Right ventricle myocardium superior (tissue), 1 donor: Measurements from ENCODE around the gene TLE6. TPM values are rescaled to one million over a fixed set of nuclear protein-coding genes. Genes with fewer than 3 reads are reported as not detected.
"Not testable (repeated sequence)": the region's sequence is repeated elsewhere in the genome, so short reads cannot be mapped to it uniquely, and the experiment has no call there.

Experiments used
- ATAC-seq: fragments of 200-7000 bp; cut with Tn5 transposase; one replicate; pipeline ENCODE4 v1.9.1; 2020; ENCODE audit warnings: mild to moderate bottlenecking; ENCODE audit not compliant: poor library complexity
- DNase-seq: peaks from one replicate; pipeline ENCODE4 v3.0.0-alpha.2; 2020
- intact Hi-C: fragments of 100-400 bp; cut with DNase I; formaldehyde crosslinking; loops from one replicate; pipeline ENCODE4 v1.11.2; 2022
- total RNA-seq: library from RNA; stranded (reverse); fragmentation: NEBNext Ultra II Directional; extraction: Animal tissue kit (Norgen Biotek cat#: 25700); gene quantifications from one replicate; pipeline ENCODE4 v1.2.1, GENCODE V29; 2021
- donor health status: DM: no; HTN: yes; CAD: no; lungs with severe emphysema.

The TLE6 gene
- total RNA-seq, 1 donor from 2014 or later: 0.70 TPM

DNA sequence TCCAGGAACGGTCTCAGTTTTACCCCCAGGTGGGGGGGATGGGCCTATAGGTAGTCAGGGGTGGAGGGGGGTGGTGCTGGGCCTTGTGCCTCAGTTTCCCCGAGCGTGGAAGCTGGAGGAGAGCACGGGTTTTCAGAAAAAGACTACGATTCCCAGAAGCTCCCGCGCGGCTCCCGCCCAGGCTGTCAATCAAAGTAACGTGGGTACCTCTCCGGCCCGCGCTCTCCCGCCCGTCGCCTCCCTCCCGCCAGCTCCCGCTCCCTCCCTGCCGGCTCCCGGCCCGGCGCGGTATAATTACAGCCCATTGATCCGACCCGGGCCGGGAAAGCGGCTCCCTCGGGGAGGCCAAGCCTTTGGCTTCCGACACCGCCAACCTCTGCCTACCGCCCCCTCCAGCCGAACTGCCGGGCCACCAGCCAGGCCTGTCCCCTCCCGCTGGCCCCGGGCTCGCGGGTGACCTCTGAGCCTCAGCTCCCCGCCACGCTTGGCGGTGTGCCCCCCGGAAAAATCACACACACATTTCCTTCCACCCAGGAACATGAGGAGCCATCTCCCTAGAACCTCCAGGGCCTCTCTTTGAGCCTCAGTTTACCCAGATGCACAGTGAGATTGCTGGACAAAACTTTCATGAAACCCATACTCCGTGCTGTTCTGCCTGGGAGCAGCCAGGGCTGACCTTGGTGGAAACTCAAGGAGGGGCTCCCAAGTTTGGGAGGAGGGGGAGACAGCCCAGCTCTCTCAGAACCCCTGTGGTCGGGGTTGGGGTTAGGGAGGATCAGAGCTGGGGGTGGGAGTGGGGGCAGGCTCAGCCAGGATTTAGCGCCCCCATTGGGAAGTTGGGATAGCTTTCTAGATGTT is 59.0 kb downstream of the TLE6 start:
- intact Hi-C loops: no loop called here
- DNase-seq: peak; percentile 97
- ATAC-seq: peak; percentile 93

DNA sequence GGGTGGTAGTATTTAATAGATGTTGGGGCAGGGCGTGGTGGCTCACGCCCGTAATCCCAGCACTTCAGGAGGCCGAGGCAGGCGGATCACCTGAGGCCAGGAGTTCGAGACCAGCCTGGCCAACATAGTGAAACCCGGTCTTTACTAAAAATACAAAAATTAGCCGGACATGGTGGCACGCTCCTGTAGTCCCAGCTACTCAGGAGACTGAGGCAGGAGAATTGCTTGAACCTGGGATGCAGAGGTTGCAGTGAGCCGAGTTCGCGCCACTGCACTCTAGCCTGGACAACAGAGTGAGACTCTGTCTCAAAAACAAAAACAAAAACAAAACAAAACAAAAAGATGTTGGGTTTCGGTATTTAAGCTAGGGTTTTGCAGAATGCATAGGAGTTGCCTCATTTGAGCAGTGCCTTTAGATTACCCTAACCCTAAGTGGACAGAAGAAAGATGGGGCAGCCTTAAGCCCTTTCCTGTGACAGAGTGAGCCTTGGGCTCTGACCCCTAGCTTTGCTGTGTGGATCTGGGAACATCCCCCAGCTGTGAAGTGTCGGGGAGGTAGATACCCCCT is 59.7 kb downstream of the TLE6 start:
- ATAC-seq, DNase-seq, intact Hi-C loops: not testable (repeated sequence)

DNA sequence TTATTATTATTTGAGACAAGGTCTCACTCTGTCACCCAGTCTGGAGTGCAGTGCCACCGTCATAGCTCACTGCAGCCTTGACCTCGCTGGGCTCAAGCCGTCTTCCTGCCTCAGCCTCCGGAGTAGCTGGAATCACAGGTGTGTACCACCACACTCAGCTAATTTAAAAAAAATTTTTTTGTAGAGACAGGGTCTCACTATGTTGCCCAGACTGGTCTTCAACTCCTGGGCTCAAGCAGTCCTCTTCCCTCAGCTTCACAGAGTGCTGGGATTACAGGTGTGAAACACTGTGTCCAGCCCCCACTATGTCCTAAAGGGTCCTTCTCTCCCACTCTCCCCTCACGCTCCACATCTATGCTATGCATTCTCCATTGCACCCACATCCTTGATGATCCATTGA is 60.9 kb downstream of the TLE6 start:
- DNase-seq (no peak), ATAC-seq (no peak)
- intact Hi-C loops: no loop called here

DNA sequence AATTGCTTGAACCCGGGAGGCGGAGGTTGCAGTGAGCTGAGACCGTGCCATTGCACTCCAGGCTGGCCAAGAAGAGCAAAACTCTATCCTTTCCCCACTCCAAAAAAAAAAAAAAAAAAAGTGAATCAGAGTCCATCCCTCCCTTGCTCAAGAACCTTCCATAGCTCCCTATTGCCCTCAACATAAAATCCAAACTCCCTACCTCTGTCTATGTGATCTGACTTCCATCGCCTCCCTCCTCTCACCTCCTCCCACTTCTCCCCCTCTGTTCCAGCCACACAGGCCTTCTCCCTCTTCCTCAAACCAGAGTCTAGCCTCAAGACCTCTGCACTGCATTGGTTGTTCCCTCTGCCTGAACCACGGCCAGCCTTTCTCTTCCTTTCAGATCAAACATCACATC is 61.8 kb downstream of the TLE6 start:
- intact Hi-C loops: no loop called here
- DNase-seq (no peak), ATAC-seq (no peak)

DNA sequence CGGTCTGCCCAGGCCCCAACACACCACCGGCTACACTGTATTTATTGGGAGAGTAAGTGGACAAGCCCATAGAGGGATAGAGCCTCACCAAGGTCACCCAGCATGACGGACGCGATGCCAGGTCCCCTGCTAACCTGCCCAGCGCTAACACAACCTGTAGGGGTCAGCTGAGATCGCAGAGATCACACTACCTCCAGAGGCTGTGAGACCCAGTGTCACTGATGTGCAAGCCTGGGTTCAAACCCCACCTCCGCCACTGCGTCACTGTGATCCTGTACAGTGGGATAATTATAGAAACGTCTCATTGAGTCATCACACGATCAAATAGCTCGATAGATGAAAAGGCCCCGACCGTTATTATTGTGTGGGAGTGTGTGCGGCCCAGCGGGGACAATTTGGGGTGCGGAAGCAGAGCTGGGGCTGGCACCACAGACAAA is 62.3 kb downstream of the TLE6 start:
- DNase-seq (no peak), ATAC-seq (no peak)
- intact Hi-C loops: no loop called here

DNA sequence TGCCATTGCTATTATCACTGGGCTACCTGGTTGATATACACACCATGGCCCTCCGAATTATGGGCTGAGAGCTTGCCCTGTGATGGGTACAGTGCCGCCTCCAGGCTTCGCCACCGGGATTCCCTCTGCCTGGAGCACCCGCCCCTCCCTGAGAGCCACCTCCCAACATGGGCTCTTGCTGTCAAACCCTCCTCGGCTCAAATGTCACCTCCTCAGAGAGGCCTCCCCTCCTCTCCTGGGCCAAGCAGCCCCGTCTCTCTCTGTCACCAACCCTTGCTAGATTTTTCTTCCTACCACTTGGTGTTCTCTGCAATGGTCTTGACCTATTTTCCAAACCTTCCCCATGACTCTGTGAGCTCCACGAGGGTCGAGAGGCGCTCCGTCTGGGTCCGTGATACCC is 64.0 kb downstream of the TLE6 start:
- intact Hi-C loops: no loop called here
- DNase-seq (no peak), ATAC-seq (no peak)

DNA sequence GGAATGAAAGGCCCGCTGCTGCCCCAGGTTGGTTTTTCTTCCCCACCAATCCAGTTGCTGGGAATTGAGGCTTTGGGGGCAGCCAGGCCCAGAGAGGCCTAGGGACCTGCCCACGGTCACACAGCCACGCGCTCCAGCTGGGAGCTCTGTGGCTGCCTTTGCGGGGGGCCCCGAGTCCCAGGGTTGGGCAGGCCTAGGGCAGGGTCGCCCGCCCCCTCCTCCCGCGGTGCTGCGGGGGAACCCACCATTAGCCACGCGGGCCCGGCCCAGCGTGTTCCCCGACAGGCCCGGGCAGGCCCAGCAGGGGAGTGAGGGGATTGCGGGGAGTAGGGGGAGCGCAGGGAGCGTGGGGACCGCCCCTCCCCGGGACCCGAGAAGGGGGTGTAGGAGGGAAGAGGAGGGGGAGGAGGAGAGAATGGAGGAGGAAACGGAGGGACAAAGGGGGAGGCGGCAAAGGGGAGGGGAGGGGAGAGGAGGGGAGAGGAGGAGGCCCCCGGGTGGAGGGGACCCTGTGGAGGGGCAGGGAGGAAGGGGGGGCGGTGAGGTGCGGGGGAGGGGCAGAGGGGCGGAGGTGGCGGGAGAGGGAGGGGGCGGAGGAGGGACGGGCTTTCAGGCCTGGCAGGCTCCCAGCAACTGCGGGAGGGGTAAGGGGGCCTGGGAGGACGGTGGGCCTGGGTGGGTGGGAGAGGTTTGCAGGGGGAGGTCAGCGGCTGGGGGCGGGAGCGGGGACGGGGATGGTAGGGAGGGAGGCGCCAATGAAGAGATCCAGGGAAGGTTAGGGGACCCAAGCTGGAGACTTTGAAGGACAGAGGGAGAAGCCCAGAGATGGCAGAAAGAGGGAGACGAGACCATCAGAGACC is 64.6 kb downstream of the TLE6 start:
- DNase-seq: no peak
- intact Hi-C loops: no loop called here
- no peak for ATAC-seq

DNA sequence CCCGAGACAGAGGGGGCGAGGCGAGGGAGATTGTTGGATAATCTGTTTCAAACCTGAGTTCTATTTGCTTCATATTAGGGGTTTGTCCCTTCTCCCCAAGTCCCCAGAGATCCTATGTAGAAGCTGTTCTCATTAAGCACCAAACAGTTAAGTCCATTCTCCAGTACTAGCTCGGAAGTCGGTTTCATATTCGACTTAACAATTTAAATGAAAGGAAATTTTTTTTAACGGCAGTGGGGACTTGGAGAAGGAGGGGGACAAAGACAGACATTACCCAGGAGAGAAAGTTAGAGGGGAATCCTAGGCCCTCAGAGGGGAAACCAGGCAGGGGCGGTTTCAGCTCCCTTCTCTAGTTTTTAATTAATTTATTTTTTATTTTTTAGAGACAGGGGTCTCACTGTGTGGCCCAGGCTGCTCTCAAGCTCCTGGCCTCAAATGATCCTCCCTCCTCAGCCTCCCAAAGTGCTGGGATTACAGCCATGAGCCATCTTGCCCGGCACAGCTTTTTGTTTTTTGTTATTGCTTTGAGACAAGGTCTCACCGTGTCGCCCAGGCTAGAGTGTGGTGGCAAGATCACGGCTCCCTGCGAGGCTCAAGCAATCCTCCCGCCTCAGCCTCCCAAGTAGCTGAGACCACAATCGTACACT is 65.4 kb downstream of the TLE6 start:
- ATAC-seq (no peak), DNase-seq (no peak)
- intact Hi-C loops: no loop called here

Other genes with a start within 250 kb of the TLE6 start
- gene SLC39A3, start 237.5 kb upstream of the TLE6 start, total RNA-seq: 20.2 TPM
- gene SGTA, start 194.3 kb upstream of the TLE6 start, total RNA-seq: 56.6 TPM
- gene THOP1, start 192.1 kb upstream of the TLE6 start, total RNA-seq: 52.6 TPM
- 4.3 TPM for gene ZNF554, start 157.7 kb upstream of the TLE6 start, total RNA-seq
- gene ZNF555, start 136.1 kb upstream of the TLE6 start, total RNA-seq: 7.7 TPM
- gene ZNF556, start 110.2 kb upstream of the TLE6 start, total RNA-seq: not detected
- 3.5 TPM for gene ZNF57, start 76.6 kb upstream of the TLE6 start, total RNA-seq
- gene ZNF77, start 32.6 kb upstream of the TLE6 start, total RNA-seq: 2.1 TPM
- 55.7 TPM for gene TLE2, start 51.7 kb downstream of the TLE6 start, total RNA-seq
- gene TLE5, start 84.9 kb downstream of the TLE6 start, total RNA-seq: 760 TPM
- gene GNA11, start 116.8 kb downstream of the TLE6 start, total RNA-seq: 61.3 TPM
- 2.8 TPM for gene GNA15, start 158.5 kb downstream of the TLE6 start, total RNA-seq
- 0.27 TPM for gene S1PR4, start 201.2 kb downstream of the TLE6 start, total RNA-seq
- 24.9 TPM for gene NCLN, start 208.4 kb downstream of the TLE6 start, total RNA-seq
- not detected for gene CELF5, start 247.1 kb downstream of the TLE6 start, total RNA-seq